ENCODE data around the gene FBXW8. TPM values are rescaled to one million over a fixed set of nuclear protein-coding genes. Genes with fewer than 3 reads are reported as not detected.

FBXW8 gene
- total RNA-seq, 1 experiment from 2014 or later: 7.8 TPM

GRCh38 chr12:117003883-117004404 lies 93.2 kb downstream of the FBXW8 start:
- Histone ChIP-seq H3K9me3 (replicated peaks) (no peaks in the 10 kb centered on the region), H3K27ac (no peak overlapping the region), H3K4me1 (no peaks in the 10 kb centered on the region), H3K36me3 (peaks cover 2% of the 10 kb centered on the region; the same call in 1 of the 2 replicates), H3K27me3 (no peaks in the 10 kb centered on the region), H3K4me3 (no peak overlapping the region)
- DNase-seq: no peak

DNA sequence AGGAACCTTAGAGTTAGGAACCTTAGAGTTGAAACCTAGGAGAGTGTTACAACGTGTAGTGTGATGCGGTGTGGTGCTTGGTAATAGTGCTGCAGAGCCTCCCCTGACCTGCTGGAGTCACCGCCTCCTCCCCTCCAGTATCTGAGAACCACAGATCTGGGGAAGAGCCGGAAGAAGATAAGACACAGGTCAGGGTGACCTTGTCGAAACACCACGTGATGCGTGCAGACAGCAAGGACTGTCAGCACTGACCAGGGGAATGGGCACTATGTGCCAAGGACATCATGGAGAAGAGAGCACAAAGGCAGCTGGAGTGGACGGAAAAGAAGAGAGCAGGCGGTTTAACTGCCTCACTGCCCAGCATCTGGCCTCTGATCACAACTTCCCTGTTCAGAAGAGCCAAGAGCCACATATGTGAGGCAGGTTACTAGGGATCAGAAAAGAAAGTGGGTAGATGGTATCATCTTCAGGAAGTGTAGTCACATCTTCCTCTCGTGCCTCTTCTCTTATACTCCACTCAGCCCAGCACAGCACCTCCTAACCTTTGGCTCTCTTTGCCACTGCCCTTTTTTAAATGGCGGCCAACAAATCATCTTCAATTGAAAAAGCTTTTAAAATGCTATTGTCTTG lies 94.8 kb downstream of the FBXW8 start:
- DNase-seq: no peak
- Histone ChIP-seq H3K9me3 (replicated peaks) (no peaks in the 10 kb centered on the region), H3K4me1 (no peaks in the 10 kb centered on the region), H3K36me3 (peaks cover 2% of the 10 kb centered on the region; the same call in 1 of the 2 replicates), H3K27ac (no peak overlapping the region), H3K4me3 (no peak overlapping the region), H3K27me3 (no peaks in the 10 kb centered on the region)

DNA sequence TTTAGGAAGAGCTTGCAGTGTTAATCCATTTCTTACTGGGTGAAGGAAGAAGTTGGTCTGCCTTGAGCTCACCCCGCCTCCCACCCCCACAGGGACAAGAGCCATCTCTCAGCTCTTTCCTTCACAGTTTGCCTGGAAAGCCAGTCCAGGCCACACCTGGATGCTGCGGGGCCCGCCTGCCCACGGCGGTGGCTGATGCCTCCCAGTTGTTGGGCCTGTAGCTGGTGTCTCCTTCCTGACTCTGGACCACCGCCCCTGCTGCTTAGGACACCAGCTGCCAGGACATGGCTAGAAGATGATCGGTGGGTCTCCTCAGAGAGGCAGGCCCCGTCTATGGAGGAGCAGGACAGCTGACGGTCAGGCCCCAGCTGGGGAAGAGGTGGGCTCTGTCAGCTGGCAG lies 95.6 kb downstream of the FBXW8 start:
- Histone ChIP-seq H3K9me3 (replicated peaks) (no peaks in the 10 kb centered on the region), H3K36me3 (peaks cover 2% of the 10 kb centered on the region; the same call in 1 of the 2 replicates), H3K4me3 (no peak overlapping the region), H3K27ac (no peak overlapping the region), H3K27me3 (no peaks in the 10 kb centered on the region), H3K4me1 (no peaks in the 10 kb centered on the region)
- DNase-seq: no peak

DNA sequence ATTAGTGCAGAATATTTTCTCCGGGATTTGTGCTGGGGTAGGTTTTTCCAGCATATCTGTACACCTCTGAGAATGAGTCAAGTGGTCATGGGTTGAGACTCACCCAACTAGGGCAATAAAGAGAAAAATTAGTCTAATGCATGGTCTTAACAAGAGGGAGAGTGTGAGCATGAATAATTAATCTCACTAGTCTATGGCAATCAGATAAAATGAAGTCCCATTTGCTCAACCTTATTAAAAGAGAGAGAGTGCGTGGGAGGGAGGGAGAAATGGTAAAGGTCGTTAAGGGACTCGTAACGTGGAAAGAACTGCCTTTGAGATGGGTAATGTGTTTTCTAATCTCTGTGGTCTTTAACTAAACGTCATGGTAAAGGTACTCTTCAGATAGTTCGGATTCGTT lies 96.8 kb downstream of the FBXW8 start:
- Histone ChIP-seq H3K9me3 (replicated peaks) (no peaks in the 10 kb centered on the region), H3K4me1 (no peaks in the 10 kb centered on the region), H3K36me3 (peaks cover 2% of the 10 kb centered on the region; the same call in 1 of the 2 replicates), H3K27me3 (no peaks in the 10 kb centered on the region), H3K27ac (no peak overlapping the region), H3K4me3 (no peak overlapping the region)
- no peak for DNase-seq

DNA sequence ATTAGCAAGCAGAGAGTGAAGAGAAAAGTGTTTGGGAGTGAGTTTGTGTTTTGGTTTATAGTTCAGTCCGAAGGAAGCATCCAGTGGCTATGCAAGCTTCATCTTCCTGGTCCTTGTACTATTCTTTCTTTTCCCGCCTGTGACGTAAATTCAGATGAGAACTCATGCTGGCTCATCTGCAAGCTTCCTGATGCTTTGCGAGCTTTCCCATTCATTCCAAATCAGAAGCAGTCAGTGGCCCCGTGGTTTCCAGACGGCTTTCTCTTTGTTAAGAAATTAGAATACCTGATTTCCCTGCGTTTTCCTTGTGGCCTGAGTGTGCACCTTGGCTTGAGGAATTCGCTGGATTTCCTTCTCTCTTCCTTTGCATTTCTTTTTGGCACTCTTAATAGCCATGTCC lies 99.0 kb downstream of the FBXW8 start:
- Histone ChIP-seq H3K27me3 (no peaks in the 10 kb centered on the region), H3K4me1 (no peaks in the 10 kb centered on the region), H3K27ac (no peak overlapping the region), H3K9me3 (replicated peaks) (no peaks in the 10 kb centered on the region), H3K36me3 (peaks cover 9% of the 10 kb centered on the region; the same call in 1 of the 2 replicates), H3K4me3 (no peak overlapping the region)
- no peak for DNase-seq

DNA sequence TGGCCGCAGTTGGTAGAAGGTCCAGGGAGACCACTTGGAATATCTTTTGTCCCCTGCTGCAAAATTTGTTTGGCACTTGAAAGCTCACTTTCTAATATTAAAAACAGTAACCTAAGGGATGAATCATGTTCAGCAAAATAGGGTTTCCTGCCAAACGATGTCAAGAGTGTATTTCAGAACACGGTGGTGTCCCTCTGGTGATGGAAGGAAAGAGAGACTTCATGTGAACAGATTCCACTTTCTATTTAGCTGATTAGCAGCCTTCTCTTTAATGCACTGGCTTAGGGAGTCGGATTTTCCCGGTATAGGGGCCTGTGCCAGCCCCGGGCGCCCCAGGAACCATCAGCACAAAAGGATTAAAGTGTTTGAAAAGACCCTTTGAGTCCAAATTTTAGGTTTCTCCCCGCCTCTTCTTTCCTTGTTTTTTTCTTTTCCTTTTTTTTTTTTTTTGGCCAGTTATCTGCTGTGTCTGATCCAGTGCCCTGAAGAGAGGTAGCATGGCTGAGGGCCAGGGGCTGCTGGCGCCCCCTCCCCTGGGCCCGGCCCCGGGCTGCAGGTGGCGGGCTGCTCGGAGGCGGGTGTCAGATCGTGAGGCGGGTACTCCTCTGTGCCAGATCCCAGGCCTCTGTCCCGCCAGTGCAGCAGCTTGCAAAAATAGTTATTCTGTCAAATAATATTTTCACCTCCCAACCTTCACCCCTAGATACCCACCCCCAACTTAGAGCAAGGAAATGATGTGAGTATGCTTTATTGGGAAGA lies 100.1 kb downstream of the FBXW8 start:
- no peak overlapping the region for H3K4me3 ChIP-seq
- H3K27ac ChIP-seq: no peak overlapping the region
- H3K9me3 ChIP-seq (replicated peaks): no peaks in the 10 kb centered on the region
- H3K4me1 ChIP-seq: no peaks in the 10 kb centered on the region
- H3K27me3 ChIP-seq: no peaks in the 10 kb centered on the region
- DNase-seq: no peak
- peaks cover 8% of the 10 kb centered on the region; the same call in 1 of the 2 replicates for H3K36me3 ChIP-seq

- Histone ChIP-seq H3K36me3 (peaks cover 7% of the 10 kb centered on the region; the same call in 1 of the 2 replicates), H3K27me3 (no peaks in the 10 kb centered on the region), H3K9me3 (replicated peaks) (no peaks in the 10 kb centered on the region), H3K4me3 (no peak overlapping the region), H3K27ac (no peak overlapping the region), H3K4me1 (no peaks in the 10 kb centered on the region)
- DNase-seq: no peak
Observed at GRCh38 chr12:117011988-117012805, 101.4 kb downstream of the FBXW8 start.

GRCh38 chr12:117013726-117014125 lies 103.0 kb downstream of the FBXW8 start:
- H3K27ac ChIP-seq: no peak overlapping the region
- no peak overlapping the region for H3K4me3 ChIP-seq
- no peaks in the 10 kb centered on the region for H3K4me1 ChIP-seq
- no peaks in the 10 kb centered on the region for H3K9me3 ChIP-seq (replicated peaks)
- no peaks in the 10 kb centered on the region for H3K27me3 ChIP-seq
- DNase-seq: no peak
- H3K36me3 ChIP-seq: peaks cover 7% of the 10 kb centered on the region; the same call in 1 of the 2 replicates

DNA sequence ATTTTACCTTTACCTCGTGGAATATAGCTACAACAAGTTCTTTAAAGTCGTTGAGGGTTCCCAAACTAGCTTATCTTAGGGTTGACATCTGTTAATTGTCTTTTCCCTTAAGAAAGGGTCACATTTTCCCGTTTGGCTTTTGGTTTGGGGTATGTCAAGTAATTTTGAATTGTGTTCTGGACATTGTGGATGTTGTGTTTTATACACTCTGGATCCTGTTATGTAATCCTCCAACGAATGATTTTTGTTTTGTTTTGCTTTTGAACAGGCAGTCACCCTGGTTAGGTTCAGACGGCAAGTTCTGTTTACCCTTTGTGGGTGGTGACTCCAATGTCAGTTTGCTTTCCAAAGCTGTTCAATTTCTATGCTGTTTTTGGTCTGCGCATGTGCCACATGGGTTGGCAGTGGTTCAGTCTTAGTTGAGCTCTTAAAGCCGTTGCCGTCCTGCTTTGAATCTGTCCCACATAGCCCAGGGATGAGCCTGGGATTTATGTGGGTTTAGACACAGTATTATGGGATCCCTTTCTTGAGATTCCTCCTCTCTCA lies 103.7 kb downstream of the FBXW8 start:
- Histone ChIP-seq H3K9me3 (replicated peaks) (no peaks in the 10 kb centered on the region), H3K4me1 (no peaks in the 10 kb centered on the region), H3K36me3 (peaks cover 7% of the 10 kb centered on the region; the same call in 1 of the 2 replicates), H3K27ac (no peak overlapping the region), H3K4me3 (no peak overlapping the region), H3K27me3 (no peaks in the 10 kb centered on the region)
- no peak for DNase-seq

- Histone ChIP-seq H3K27ac (no peak overlapping the region), H3K4me3 (no peak overlapping the region), H3K4me1 (no peaks in the 10 kb centered on the region), H3K27me3 (no peaks in the 10 kb centered on the region), H3K9me3 (replicated peaks) (no peaks in the 10 kb centered on the region), H3K36me3 (peaks cover 7% of the 10 kb centered on the region; the same call in 1 of the 2 replicates)
- DNase-seq: no peak
Observed at GRCh38 chr12:117015811-117016210, 105.1 kb downstream of the FBXW8 start.

- Histone ChIP-seq H3K36me3 (peaks cover 7% of the 10 kb centered on the region; the same call in 1 of the 2 replicates), H3K4me3 (no peak overlapping the region), H3K4me1 (no peaks in the 10 kb centered on the region), H3K9me3 (replicated peaks) (no peaks in the 10 kb centered on the region), H3K27me3 (no peaks in the 10 kb centered on the region), H3K27ac (no peak overlapping the region)
- DNase-seq: no peak
Observed at GRCh38 chr12:117017807-117018206, 107.1 kb downstream of the FBXW8 start.

GRCh38 chr12:117018276-117018675 lies 107.5 kb downstream of the FBXW8 start:
- no peak for DNase-seq
- H3K9me3 ChIP-seq (replicated peaks): no peaks in the 10 kb centered on the region
- H3K4me1 ChIP-seq: no peaks in the 10 kb centered on the region
- peaks cover 7% of the 10 kb centered on the region; the same call in 1 of the 2 replicates for H3K36me3 ChIP-seq
- H3K4me3 ChIP-seq: no peak overlapping the region
- H3K27me3 ChIP-seq: no peaks in the 10 kb centered on the region
- no peak overlapping the region for H3K27ac ChIP-seq

DNA sequence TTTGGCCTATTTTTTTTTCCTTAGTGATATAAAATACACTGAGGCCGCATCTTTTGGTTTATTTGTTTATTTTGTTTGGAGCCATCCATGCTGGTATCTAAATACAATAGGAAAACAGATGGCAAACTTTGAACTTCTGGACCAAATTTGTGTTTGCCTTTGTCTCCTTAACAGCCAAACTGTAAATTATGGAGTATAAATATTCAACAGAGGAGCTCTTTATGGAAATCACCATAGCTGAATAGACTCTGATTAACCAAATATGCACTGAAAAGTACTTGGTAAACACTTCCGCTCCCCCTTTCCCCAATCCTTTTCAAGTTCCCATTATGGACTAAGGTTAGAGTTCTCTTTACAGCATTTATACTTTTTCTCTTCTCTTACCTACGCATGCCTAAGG lies 107.9 kb downstream of the FBXW8 start:
- no peaks in the 10 kb centered on the region for H3K4me1 ChIP-seq
- H3K27ac ChIP-seq: no peak overlapping the region
- no peak overlapping the region for H3K4me3 ChIP-seq
- no peak for DNase-seq
- no peaks in the 10 kb centered on the region for H3K9me3 ChIP-seq (replicated peaks)
- peaks cover 7% of the 10 kb centered on the region; the same call in 1 of the 2 replicates for H3K36me3 ChIP-seq
- no peaks in the 10 kb centered on the region for H3K27me3 ChIP-seq

DNA sequence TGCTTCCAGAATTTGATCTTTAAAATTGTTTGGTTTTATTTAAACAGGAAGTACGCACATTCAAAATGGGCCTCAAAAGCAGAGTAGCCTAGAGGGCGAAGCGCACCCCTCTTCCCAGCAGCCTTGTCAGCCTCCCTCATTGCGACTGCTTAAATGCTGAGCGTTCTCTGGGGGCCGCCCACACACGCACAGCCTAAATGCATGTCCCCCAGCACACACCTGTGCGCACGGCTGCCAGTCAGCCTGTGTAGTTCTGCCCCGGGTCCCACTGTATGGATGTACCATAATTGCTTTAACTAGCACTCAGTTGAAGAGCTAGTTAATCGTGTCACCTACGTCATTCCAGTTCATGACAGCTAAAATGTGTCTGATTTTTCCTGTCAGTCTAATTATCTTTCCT lies 109.1 kb downstream of the FBXW8 start:
- no peaks in the 10 kb centered on the region for H3K36me3 ChIP-seq
- no peaks in the 10 kb centered on the region for H3K27me3 ChIP-seq
- H3K4me1 ChIP-seq: no peaks in the 10 kb centered on the region
- no peak overlapping the region for H3K4me3 ChIP-seq
- H3K27ac ChIP-seq: no peak overlapping the region
- H3K9me3 ChIP-seq (replicated peaks): no peaks in the 10 kb centered on the region
- no peak for DNase-seq

Data from SJCRH30 (cell line).